Activated T-cell treated with anti-CD3 and anti-CD28 coated beads for 48 hours (primary cell): ENCODE measurements around the gene PRPS2.

Source experiments
- DNase-seq: peaks from one replicate; pipeline ENCODE4 v3.0.0-alpha.2; 2020; ENCODE audit warnings: low read depth

PRPS2 gene

DNA sequence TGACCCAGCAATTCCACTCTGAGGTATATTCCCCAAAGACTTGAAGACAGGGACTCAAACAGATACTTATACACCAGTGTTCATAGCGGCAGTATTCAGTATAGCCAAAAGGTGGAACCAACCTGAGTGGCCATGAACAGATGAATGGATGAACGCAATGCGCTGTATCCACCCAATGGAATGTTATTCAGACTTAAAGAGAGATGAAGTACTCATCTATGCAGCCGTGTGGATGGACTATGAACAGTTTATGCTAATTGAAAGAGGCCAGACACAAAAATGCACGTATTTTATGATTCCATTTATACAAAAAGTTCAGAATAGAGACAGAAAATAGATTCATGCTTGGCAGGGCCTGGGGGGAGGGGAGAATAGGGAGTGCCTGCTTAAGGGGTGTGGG is 26.3 kb downstream of the PRPS2 start:
- DNase-seq = no peak

- DNase-seq = no peak
Measured at GRCh38 chrX:12819222-12819621, 28.0 kb downstream of the PRPS2 start.

DNA sequence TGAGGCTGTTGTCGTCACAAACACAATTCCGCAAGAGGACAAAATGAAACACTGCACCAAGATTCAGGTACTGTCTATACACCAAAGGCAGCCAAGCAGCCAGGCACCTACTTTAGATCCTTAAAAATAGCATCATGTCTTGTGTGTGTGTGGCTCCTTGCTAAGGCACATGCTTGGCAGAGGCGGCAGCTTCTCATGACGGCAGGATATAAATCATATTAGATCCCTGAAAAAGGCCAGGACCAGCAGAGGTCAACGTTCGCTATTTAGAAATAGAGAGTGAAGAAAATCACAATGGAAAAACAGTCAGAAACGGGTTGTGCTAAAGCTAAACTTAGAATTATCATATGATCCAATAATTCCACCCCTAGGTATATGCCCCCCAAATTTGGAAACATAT is 29.5 kb downstream of the PRPS2 start:
- DNase-seq = no peak

DNA sequence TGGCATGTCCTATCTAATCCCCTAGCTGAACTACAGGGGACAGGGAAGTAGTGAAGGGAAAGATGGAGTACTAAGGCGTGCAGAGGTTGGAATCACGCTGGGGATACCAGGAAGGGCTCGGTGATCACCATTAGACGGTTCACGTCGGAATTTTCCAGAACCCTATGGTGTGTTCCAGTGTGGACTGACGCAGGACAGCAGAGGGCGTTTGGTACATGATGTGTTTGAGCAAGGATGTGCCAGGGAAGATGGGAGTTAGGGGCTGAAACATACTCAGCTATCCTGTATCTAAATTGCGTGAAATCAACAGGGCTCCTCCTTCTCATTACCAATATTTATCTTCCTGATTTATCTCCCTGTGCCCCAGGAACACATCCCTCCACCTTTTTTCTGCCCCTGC is 33.7 kb downstream of the PRPS2 start:
- DNase-seq = no peak

DNA sequence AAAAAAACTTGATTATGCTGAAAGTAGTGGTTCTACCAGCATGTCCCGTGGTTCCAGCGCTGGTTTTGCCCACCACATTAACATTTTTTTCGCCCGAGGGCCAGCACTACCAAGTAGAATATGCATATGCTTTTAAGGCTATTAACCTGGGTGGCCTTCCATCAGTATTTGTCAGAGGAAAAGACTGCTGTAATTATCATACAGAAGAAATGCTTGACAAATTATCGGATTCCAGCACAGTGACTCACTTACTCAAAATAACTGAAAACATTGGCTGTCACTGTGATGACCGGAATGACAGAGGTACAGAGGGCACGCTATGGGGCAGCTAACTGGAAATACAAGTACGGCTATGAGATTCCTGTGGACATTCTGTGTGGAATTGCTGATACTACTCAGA is 34.6 kb downstream of the PRPS2 start:
- DNase-seq = no peak

DNA sequence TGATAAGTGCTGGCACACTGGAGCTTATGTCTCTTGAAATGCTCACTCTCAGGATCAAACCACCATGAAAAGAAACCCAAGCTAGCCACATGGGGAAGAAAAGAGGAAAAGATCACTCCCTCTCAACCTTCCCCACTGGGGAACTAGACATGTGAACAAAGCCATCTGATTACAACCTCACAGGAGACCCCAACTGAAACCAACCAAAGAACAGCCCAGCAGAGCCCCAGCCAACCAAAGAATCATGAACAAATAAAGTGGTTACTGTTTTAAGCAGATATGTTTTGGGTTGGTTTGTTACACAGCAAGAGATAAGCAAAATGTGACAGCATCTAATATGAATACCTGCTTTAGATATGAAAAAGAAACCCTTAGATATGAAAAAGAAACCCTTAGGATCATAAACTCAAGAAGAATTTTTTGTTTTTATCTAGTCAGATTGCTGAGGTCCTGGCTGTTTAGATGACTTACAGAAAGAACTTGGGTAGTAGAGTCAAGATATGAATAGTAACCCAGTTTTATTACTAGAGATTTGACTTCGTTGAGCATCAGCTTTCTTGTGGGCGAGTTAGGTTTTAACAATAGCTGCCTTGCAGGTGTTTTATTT is 52.0 kb downstream of the PRPS2 start:
- no peak for DNase-seq

DNA sequence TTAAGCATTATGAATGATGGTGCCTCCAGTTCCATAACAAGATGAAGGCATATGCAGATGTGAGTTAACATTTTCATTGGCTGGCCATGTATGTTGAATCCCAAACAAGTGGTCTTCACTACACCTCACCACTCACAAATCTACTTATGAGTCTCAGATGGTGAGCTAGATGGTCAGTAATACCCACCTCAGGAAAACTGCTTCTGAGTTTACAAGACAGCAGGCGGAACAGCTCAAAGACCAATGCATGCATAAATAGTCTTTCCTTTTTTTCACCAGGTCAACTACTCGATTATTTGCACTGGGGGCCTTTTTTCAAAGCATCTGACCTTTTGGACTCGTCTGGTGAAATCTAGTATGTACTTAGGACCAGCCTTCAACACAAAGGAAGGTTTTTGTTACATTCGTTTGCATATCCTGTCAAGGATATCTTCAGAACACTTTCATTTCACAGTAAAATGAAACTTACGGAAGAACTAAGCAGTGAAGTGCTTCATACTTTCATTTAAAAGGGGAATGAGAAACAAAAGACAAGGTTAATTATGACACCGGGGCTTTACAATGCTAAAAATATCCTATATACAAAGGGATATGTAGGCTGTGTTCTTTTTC is 52.6 kb downstream of the PRPS2 start:
- no peak for DNase-seq

GRCh38 chrX:12844319-12844718 is 53.1 kb downstream of the PRPS2 start:
- DNase-seq = no peak

DNA sequence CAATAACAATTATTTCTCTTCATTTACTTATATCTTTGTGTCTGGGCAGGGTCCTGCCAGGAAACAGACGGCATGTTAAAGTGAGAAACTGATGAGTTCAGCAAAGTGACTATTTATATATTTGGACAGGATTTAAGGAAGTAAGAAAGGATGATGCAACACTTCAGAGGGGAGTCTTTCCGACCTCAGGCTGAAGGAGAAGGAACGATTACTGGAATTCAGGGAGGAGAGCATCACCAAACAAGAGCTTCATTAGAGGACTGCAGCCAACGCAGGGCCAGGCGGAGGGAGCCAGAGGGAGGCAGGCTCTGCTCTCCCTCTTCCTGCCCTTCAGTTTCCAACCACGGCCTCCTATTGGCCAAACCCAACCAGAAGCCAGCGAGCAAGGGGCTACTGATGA is 74.1 kb downstream of the PRPS2 start:
- no peak for DNase-seq

GRCh38 chrX:12866451-12867377 is 75.5 kb downstream of the PRPS2 start, which contains the start of gene TLR7:
Gene TLR7, plus strand, starts transcription at chrX:12867072. Its CDS starts 507 bp downstream, at chrX:12867579.
- DNase-seq = no peak

DNA sequence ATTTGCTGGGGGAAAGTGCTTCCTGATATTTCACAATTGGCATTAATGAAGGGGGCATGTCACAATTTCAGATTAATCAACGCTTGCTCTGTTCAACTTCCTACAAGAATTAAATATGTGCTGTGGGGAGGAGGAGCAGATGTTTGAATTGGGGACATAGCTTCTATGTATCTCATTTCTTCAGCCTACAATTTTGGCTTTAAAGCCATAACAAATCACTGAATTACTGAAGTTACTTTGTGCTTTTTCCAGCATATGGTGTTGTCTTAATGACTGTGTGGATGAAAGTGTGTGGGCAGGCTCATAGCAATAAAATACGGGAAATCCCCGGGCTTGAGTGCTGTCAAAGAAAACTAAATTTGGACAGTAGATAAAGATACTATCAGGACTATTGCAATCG is 76.5 kb downstream of the PRPS2 start:
- no peak for DNase-seq

- DNase-seq = no peak
Measured at GRCh38 chrX:12868747-12869146, 77.5 kb downstream of the PRPS2 start.

- no peak for DNase-seq
Measured at GRCh38 chrX:12871257-12871656, 80.0 kb downstream of the PRPS2 start.

DNA sequence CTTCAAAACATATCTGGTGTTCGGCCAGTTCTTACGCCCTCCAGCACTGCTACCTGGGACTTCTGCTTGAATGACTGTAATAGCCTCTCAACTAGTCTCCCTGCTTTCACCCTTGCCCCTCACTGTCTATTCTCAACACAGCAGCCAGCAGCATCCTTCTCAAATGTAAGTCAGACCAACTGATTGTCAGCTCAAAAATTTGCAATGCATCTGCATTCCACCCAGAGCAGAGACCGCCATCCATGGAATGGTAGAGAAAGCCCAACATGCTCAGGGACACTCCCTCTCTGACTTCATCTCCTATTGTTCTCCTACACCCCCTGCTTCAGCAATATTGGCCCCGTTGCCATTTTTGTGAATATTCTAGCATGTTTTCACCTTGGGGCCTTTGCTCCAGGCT is 81.5 kb downstream of the PRPS2 start:
- no peak for DNase-seq
